ENCODE measurements around the gene ELMO2. TPM values are rescaled to one million over a fixed set of nuclear protein-coding genes. Genes with fewer than 3 reads are reported as not detected.

The ELMO2 gene
- total RNA-seq, 1 experiment from 2014 or later = 51.6 TPM

GRCh38 chr20:46341074-46342009, 65.1 kb downstream of the ELMO2 start:
- H3K4me1 Mint-ChIP-seq (ENCODE audit: low read depth, unreplicated experiment) = no peaks in the 10 kb centered on the region
- no peaks in the 10 kb centered on the region for H3K9me3 Mint-ChIP-seq (ENCODE audit: low read depth, unreplicated experiment)
- peaks cover 90% of the 10 kb centered on the region for H3K27me3 Mint-ChIP-seq (ENCODE audit: unreplicated experiment)
- CTCF ChIA-PET = no interaction called here
- no peak for DNase-seq
- no TSS peak for BruUV-seq (replicated peaks)
- intact Hi-C loops (cut with micrococcal nuclease; ENCODE audit: unreplicated experiment) = no loop called here
- no peak for TF ChIP-seq CTCF (IDR thresholded peaks at IDR 0.05; ENCODE audit: unreplicated experiment)
- H3K27ac Mint-ChIP-seq (ENCODE audit: unreplicated experiment) = no peak overlapping the region
- H3K36me3 Mint-ChIP-seq (ENCODE audit: insufficient read depth, unreplicated experiment) = peaks cover 32% of the 10 kb centered on the region
- H3K4me3 Mint-ChIP-seq (ENCODE audit: low read depth, unreplicated experiment) = no peak overlapping the region

GRCh38 chr20:46339037-46339436, 67.4 kb downstream of the ELMO2 start:
- Mint-ChIP-seq H3K27me3 (ENCODE audit: unreplicated experiment) (peaks cover 98% of the 10 kb centered on the region), H3K27ac (ENCODE audit: unreplicated experiment) (no peak overlapping the region), H3K4me3 (ENCODE audit: low read depth, unreplicated experiment) (no peak overlapping the region), H3K9me3 (ENCODE audit: low read depth, unreplicated experiment) (no peaks in the 10 kb centered on the region), H3K36me3 (ENCODE audit: insufficient read depth, unreplicated experiment) (peaks cover 12% of the 10 kb centered on the region), H3K4me1 (ENCODE audit: low read depth, unreplicated experiment) (no peaks in the 10 kb centered on the region)
- intact Hi-C loops (cut with micrococcal nuclease; ENCODE audit: unreplicated experiment) = loop anchor here (10.0 kb wide), 1 partner anchor 314 kb away; the partner anchor contains the start of gene SLC12A5
- no TSS peak for BruUV-seq (replicated peaks)
- no peak for TF ChIP-seq CTCF (IDR thresholded peaks at IDR 0.05; ENCODE audit: unreplicated experiment)
- no peak for DNase-seq
- CTCF ChIA-PET = interaction anchor here (0.7 to 1.2 kb wide), 2 partner anchors 34 to 37 kb away, joined by 3 read pairs; no protein-coding TSS in a partner anchor

GRCh38 chr20:46336735-46337134, 69.7 kb downstream of the ELMO2 start:
- no peak for DNase-seq
- Mint-ChIP-seq H3K27me3 (ENCODE audit: unreplicated experiment) (peaks cover 98% of the 10 kb centered on the region), H3K9me3 (ENCODE audit: low read depth, unreplicated experiment) (no peaks in the 10 kb centered on the region), H3K4me3 (ENCODE audit: low read depth, unreplicated experiment) (no peak overlapping the region), H3K4me1 (ENCODE audit: low read depth, unreplicated experiment) (no peaks in the 10 kb centered on the region), H3K36me3 (ENCODE audit: insufficient read depth, unreplicated experiment) (no peaks in the 10 kb centered on the region), H3K27ac (ENCODE audit: unreplicated experiment) (no peak overlapping the region)
- no TSS peak for BruUV-seq (replicated peaks)
- intact Hi-C loops (cut with micrococcal nuclease; ENCODE audit: unreplicated experiment) = loop anchor here (10.0 kb wide), 1 partner anchor 312 kb away; the partner anchor contains the start of gene SLC12A5
- TF ChIP-seq CTCF (IDR thresholded peaks at IDR 0.05; ENCODE audit: unreplicated experiment) = no peak
- CTCF ChIA-PET = interaction anchor here (0.7 kb wide), 1 partner anchor 24 kb away, joined by 6 read pairs; no protein-coding TSS in a partner anchor

GRCh38 chr20:46334303-46334904, 72.0 kb downstream of the ELMO2 start:
- intact Hi-C loops (cut with micrococcal nuclease; ENCODE audit: unreplicated experiment) = loop anchor here (10.0 kb wide), 1 partner anchor 310 kb away; the partner anchor contains the start of gene SLC12A5

More at GRCh38 chr20:46334303-46334904, 72.0 kb downstream of the ELMO2 start:
- no peaks in the 10 kb centered on the region for H3K4me1 Mint-ChIP-seq (ENCODE audit: low read depth, unreplicated experiment)
- no peak for TF ChIP-seq CTCF (IDR thresholded peaks at IDR 0.05; ENCODE audit: unreplicated experiment)
- H3K27me3 Mint-ChIP-seq (ENCODE audit: unreplicated experiment) = peaks cover 100% of the 10 kb centered on the region
- no peak for DNase-seq
- no peak overlapping the region for H3K4me3 Mint-ChIP-seq (ENCODE audit: low read depth, unreplicated experiment)
- H3K36me3 Mint-ChIP-seq (ENCODE audit: insufficient read depth, unreplicated experiment) = no peaks in the 10 kb centered on the region
- no peak overlapping the region for H3K27ac Mint-ChIP-seq (ENCODE audit: unreplicated experiment)
- no TSS peak for BruUV-seq (replicated peaks)
- CTCF ChIA-PET = interaction anchor here (0.5 to 1.7 kb wide), 2 partner anchors 27 to 145 kb away, joined by 3 to 5 read pairs; no protein-coding TSS in a partner anchor
- H3K9me3 Mint-ChIP-seq (ENCODE audit: low read depth, unreplicated experiment) = no peaks in the 10 kb centered on the region
